NCI-H774 (cell line): Measurements from ENCODE around the gene NTF3.

Source experiments
- DNase-seq: peaks from one replicate; lab custom pipeline; 2025; lab: John Stamatoyannopoulos, UW

The NTF3 gene

GRCh38 chr12:5511644-5512600 is 80.0 kb downstream of the NTF3 start:
- DNase-seq, result no peak

- DNase-seq, result no peak
Measured at GRCh38 chr12:5512601-5512970, 80.7 kb downstream of the NTF3 start.

DNA sequence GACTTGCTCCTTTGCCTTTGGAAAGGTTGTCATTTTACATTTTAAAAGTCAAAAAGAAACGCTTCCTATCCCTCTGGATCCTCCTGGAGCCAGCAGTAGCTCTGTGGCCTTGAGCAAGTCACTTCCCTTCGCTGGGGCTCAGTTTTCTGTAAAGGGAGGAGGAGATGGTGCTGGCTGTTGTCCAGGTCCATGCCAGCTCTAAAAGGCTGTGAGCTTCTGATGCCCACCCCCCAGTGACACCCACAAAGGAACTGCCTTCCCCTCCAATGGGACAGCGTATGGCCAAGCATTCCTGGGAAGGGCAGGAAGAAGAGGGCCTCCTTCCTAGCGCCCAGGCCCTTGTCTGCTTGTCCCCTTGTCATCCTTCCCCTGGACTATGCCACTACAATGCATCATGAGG is 81.5 kb downstream of the NTF3 start:
- DNase-seq, result no peak

DNA sequence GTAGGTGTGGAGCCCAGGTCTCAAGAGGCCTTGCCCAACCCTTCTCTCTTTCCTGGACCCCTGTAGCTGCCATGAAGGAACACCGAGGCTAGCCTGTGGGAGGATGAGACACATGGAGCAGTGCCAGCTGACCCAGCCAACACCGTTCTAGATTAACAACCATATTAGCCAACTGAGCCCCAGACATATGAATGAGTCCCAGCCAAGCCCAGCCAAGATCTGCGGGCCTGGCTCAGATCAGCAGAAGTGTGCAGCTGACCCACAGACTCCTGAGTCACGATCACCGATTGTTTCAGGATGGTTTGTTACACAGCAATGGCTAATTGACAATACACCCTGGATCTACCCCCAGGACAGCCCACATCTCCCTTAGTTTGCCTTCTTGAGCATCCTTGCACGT is 82.1 kb downstream of the NTF3 start:
- no peak for DNase-seq

- DNase-seq, result no peak
Measured at GRCh38 chr12:5514545-5514944, 82.6 kb downstream of the NTF3 start.

DNA sequence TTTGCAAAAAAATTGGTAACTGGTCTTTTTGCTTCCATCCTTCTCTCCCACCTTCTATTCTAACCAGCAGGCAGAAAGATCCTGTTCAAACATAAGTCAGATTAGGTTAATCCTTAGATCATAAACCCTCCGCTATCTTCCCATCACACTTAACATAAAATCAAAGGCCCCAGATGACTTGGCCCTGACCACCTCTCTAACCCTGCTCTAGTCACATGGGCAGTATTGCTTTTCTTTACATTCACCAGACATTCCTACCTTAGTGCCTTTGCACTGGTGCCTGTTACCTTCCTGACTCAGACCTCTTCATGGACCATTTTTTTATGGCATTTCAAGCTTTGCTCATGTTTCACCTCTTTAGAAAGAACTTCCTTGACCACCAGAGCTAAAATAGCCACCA is 83.5 kb downstream of the NTF3 start:
- DNase-seq, result no peak

- DNase-seq, result no peak
Measured at GRCh38 chr12:5516371-5517241, 84.7 kb downstream of the NTF3 start.

GRCh38 chr12:5518584-5519365 is 86.9 kb downstream of the NTF3 start:
- no peak for DNase-seq

- DNase-seq, result no peak
Measured at GRCh38 chr12:5520037-5520436, 88.1 kb downstream of the NTF3 start.

- no peak for DNase-seq
Measured at GRCh38 chr12:5520831-5521230, 88.9 kb downstream of the NTF3 start.

DNA sequence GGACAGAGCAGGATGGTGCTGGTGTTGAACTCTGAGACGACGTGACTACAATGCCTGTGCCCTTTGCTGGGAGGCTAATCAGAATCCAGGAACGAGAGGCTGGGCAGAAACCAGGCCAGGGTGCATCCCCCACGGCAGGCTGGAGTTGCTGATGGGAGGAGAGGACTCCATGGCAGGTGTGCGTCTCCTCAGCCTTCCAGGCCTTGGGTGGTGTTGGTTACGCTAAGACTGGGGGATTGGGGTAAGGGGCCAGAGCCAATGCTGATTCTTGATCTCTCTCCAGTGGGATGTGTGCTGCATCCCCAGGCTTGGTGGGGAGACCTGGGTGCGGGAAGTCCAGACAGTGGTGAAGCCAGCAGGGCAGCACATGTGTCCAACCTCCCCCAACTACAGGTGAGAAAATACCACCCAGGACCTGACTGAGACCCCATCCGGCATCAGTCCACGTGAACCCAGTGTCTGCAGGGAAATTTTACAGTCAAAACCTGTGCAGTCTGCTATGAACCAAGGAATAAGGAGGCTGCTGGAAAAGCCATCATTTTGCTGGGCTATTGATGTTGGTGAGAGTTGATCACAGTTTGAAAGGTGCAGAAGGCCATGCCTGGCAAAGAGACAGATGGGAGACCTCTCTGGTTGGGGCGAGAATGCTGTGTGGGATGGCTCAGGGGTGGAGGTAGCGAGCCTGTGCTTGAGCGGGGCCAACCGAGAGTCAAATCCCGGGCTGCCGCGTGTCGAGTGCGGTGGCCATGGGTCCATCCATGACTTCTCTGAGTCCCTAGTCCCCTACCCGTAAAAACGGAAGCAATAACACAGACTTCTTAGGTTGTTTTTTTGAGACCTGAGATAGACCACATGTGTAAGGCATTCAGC is 89.8 kb downstream of the NTF3 start:
- DNase-seq, result no peak

DNA sequence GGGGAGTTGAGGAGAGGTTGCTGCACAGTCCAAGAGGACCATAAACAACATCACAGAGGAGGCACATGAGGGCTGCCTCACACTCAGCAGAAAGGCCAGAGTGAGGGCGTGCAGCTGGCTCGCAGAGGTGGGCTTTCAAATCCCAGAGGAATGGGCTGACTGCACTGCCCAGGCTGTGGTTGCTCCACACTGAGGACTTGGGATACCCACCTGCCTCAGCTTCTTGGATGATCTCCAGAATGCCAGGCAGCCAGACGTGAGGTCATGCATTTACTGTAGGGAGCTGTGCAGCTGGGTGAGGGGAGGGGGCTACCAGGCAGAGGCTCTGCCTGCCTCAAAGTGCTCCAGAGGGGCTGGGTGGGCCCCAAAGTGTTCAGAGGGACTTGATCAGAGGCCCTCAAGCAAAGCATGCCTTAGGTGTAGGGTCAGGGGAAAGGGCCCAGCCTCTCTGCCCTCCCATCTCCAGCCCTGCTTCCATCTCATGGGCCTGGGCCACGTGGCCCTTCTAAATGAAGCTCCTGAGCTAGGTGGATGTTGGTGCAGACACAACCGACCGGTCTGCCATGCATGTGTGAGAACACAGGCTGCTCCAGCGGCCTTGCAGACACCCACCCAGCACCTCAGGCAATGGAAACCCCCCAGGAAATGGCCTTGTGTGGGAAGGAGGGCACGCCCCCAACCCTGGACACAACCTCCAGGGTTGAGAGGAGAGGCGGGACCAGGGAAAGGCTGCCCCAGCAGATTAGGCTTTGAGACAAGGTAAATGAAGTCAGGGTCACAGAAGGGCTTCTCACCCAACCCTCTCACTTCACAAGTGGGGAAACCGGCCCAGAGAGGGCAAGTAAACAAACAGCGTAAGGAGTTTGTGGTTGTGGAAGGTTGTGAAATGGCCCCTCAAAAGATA is 90.8 kb downstream of the NTF3 start:
- no peak for DNase-seq

DNA sequence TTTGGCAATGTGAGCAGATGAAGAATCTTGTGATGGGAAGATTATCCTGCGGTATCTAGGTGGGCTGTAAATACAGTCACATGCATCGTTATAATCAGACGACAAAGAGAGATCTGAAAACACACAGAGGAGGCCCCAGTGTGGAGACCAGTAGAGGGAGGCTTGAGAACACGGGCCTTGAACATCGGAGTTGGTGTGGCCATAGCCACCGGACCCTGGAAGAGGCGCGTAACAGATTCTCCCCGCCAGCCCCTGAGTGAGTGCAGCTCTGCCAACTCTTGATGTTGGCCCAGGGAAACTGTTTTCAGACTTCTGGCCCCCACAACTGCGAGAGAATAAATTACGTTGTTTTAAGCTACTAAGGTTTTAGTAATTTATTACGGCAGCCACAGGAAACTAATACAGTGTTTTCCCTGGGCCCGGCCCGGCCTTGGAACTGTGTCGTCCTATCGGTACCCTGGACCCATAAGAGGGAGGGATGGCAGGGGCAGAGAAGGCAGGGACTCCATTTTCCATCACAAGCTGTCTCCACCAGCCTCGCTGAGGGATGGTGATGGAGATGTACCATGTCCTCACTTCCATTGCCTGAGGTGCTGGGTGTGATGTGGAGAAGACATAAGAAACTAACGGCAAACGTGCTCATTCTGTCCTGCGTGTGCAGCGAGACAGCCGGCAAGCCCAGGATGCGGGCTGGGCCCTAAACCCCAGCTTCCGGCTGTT is 91.6 kb downstream of the NTF3 start:
- no peak for DNase-seq

DNA sequence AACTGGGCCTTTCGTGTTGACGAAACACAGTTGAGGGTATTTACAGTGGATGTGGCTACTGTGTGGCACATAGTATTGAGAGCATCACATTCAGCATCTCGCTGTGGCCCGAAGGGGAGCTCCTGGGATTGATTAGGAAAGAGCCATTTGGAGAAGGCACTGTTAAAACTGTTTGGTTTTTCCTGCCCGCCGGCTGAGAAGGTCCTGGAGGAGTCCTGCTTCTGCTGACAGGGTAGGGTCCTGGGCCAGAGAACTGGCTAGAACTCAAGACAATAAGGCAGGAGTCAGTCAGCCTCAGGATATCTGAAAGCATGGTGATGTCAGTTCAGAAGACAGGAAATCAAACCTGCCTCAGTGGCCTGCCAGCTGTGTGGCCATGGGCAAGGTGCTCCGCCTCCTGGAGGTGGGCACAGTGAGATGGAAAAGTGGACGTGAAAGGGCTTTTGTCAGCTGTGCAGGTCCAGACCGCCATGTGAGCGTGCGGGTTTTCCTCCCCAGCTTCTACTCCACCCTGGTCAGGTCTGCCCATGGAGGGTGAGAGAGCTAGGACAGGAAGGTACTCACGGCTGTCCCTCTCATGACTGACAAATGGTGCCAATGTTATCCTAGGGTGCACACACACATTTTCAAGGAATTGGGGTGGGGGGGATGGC is 92.3 kb downstream of the NTF3 start:
- DNase-seq, result no peak

DNA sequence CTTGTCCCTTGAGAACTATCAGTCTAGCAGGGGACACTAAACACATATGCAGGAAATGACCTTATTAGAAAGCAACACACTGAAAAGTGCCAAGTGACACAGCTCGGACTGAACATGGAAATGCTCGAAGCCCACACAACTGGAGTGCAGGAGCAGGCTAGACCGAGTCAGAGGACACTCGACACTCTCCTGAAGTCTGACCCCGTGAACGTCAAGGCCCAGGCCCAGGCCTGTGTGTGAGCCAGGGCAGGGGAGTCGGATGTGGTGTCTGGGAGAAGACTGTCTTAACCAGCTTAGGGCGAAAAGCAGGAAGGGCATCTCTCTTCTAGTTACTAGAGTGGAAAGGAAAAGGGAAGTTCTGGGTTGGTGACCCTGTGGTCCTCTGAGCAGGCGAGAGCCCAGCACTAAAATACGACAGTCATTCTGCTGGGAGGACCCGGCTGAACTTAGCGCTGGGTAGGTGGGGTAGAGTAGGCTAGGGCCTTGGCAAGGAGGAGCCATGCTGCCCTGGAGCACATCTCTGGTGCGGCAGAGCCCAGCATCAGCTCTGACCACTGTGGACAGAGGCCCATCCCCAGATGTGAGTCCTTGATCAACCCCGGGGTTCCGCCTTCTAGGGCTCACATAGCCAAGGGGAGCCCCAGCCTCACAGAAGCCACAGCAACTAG is 93.0 kb downstream of the NTF3 start:
- DNase-seq, result no peak

DNA sequence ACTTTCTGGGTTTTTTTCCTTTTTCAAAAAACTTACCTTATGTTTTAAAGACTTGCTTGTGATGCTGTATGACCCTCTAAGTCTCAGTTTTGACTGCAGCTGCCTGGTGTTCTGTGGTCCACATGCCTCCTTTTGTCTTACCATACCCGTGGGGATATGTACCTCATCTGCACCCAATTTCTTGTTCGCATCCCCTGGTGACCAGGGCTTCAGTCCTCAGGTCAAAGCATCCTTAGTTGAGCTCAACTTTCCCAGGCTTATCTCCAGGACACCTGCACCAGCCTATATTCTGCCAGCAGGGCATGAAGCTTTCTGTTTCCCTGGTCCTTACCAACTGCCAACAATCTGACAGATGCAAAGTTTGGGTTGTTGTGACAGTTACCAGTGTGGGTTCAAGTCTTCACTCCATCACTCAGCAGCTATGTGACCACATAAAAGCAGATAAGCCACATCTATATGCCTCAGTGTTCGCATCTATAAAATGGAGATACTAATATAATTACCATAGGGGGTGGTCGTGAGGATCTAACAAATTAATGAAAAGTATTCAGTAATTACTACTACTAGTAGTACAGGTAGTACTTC is 94.0 kb downstream of the NTF3 start:
- DNase-seq, result no peak

DNA sequence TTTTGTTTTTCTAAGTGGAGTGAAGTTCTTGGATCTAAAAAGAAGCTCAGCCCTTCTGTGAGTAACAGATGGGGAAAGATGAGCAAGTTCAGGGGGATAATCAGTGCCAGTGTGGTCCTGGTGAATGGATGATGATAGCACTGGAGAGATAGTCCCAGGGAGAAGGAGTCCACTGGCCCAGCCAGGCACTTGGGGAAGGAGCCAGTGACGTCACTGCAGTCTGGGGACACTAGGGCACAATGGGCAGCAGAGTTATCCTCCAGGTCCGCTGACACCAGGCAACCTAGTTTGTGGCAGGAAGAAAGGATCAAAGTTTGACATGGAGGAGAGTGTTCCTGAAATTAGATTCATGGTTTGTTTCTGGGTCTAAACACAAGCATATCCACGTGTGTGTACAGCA is 101.5 kb downstream of the NTF3 start:
- DNase-seq, result no peak
